ENCODE results near the gene CLCC1.

DNA sequence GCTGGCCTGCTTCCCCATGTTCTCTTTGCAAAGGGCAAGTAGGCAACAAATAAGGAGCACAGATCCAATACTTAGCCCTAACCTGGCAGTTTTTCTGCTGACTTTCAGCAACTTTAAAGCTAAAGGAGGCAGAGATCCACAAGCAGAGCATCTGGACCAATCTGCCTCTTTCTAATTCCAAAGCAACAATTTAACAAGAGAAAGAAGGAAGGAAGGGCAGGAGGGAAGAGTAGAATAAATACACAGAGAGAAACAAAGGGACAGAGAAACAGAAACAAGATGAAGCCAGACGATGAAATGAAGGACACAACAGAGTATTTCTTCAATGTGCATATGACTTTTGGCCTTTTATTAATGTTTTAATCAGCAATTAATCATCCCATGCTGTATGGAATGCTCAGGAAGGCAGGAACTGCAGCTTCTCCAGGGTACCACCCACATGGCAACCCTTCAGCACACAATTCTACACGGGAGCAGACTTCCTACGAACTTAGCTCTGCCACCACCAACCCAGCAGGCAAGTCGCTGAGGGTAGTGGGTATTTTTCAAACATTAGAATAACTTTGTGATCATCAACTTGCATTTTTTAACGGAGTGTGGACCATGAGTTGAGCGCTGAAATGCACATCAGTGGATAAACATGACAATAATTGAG, 15.3 kb downstream of the CLCC1 start:
- TF ChIP-seq, protein P1, sequence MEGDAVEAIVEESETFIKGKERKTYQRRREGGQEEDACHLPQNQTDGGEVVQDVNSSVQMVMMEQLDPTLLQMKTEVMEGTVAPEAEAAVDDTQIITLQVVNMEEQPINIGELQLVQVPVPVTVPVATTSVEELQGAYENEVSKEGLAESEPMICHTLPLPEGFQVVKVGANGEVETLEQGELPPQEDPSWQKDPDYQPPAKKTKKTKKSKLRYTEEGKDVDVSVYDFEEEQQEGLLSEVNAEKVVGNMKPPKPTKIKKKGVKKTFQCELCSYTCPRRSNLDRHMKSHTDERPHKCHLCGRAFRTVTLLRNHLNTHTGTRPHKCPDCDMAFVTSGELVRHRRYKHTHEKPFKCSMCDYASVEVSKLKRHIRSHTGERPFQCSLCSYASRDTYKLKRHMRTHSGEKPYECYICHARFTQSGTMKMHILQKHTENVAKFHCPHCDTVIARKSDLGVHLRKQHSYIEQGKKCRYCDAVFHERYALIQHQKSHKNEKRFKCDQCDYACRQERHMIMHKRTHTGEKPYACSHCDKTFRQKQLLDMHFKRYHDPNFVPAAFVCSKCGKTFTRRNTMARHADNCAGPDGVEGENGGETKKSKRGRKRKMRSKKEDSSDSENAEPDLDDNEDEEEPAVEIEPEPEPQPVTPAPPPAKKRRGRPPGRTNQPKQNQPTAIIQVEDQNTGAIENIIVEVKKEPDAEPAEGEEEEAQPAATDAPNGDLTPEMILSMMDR (IDR thresholded peaks at IDR 0.05; ENCODE audit: low read depth, low read length) = no peak
- TF ChIP-seq, protein P2, sequence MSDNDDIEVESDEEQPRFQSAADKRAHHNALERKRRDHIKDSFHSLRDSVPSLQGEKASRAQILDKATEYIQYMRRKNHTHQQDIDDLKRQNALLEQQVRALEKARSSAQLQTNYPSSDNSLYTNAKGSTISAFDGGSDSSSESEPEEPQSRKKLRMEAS (IDR thresholded peaks at IDR 0.05; ENCODE audit: low read depth, low read length) = no peak

All from NB4 (cell line).